HG02938 (cell line): ENCODE results near the gene TMX2.
A peak's percentile ranks its signal among the peaks of the same experiment; 100 is the strongest.
"Not testable (repeated sequence)": the region's sequence is repeated elsewhere in the genome, so short reads cannot be mapped to it uniquely, and the experiment has no call there.

ENCODE experiments used
- ATAC-seq: cut with Tn5 transposase; IDR thresholded peaks from one replicate; pipeline ENCODE4 v1.9.1; 2021; ENCODE audit warnings: mild to moderate bottlenecking, moderate library complexity; ENCODE audit not compliant: unreplicated experiment

The TMX2 gene, protein sequence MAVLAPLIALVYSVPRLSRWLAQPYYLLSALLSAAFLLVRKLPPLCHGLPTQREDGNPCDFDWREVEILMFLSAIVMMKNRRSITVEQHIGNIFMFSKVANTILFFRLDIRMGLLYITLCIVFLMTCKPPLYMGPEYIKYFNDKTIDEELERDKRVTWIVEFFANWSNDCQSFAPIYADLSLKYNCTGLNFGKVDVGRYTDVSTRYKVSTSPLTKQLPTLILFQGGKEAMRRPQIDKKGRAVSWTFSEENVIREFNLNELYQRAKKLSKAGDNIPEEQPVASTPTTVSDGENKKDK

DNA sequence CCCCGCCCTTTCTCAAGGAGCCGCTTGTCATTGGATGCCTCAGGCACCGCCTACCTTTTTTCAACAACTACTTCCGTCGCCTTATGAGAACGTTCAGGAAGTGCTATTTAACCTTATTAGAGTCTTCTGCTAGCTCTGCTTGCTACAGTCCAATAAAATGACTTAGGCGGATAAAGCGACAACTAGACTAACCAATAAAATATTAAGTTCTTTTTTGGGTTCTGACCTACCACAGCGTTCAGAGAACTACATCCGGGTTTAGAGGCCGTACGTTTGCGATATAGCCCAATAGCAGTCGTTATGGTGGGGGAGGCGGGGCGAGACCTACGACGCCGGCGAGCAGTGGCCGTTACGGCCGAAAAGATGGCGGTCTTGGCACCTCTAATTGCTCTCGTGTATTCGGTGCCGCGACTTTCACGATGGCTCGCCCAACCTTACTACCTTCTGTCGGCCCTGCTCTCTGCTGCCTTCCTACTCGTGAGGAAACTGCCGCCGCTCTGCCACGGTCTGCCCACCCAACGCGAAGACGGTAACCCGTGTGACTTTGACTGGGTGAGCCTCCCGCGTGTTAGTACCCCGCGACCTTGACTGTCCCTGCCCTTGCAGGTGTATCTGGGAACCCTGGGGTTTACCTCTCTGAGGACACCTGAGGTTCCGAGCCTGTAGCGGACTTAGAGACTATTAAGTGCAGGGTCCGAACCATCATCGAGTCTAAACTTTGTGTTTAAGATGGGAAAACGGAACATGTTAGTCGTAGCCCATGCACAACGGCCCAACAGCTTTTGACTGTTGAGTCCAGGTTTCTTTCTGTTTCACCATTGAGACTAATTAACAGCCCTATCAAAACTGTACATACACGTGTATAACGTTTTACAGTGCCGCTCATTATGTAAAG, at the start of gene TMX2:
Gene TMX2, plus strand, starts transcription at position 338 of the 895 bp plus-strand sequence. Its CDS starts 26 bp downstream, at position 364.
- ATAC-seq, result peak; percentile 95

DNA sequence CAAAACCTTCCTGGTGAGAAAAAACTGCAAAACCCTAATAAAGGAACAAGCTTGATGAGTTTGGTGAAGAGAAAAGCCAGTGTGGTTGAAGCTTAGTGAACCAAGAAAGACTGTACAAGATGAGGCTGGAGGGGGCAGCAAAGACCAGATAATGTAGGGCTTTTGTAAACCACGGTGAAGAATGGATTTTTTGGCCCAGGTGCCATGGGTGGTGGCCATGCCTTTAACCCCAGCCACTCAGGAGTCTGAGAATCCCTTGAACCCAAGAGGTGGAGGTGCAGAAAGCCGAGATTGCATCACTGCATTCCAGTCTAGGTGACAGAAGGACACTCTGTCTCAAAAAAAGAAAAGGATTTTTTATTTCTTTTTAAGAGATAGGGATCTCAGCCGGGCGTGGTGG, 49.5 kb upstream of the TMX2 start:
- ATAC-seq, result no peak

DNA sequence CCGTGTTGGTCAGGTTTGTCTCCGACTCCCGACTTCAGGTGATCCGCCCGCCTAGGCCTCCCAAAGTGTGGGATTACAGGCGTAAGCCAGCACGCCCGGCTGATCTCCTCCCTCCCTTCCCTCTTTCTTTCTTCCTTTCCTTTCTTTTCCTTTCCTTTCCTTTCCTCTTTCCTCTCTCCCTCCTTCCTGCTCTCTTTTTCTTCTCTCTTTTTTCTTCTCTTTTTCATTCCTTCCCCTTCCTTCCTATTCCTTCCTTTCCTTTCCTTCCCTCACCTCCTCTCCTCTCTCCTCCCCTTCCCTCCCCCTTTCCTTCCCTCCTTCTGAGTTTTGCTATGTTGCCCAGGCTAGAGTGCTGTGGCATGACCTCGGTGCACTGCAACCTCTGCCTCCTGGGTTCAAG, 48.4 kb upstream of the TMX2 start:
- no peak for ATAC-seq

DNA sequence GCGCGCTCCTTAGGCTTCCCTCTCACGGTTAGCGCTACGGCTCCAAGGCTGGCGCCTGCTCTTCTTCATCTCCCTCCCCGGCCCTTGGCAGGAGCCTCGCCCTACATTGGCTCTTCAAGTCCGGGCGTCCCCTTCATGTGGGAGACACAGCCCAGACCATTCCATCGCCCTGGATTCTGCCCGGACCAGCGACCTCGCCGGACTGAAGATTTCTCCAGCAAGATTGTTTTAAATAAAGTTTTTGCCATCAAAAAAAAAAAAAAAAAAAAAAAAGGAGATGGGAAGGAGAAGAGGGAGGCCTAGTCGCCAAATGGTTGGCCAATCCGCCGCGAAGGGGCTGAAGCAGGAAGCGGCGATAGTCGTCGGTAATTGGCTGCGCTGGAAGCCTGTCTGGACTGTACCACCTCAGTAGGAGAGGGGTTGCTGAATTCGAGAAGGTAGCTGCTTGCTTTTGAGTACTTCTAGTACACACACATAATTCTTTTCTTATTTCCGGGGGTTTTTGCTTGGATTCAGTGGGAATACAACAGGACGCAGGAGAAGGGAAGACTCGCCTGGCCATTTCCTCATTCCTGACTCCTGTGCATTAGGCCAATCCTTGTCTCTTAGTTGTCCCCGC, 45.2 kb upstream of the TMX2 start:
- peak; percentile 65 for ATAC-seq

DNA sequence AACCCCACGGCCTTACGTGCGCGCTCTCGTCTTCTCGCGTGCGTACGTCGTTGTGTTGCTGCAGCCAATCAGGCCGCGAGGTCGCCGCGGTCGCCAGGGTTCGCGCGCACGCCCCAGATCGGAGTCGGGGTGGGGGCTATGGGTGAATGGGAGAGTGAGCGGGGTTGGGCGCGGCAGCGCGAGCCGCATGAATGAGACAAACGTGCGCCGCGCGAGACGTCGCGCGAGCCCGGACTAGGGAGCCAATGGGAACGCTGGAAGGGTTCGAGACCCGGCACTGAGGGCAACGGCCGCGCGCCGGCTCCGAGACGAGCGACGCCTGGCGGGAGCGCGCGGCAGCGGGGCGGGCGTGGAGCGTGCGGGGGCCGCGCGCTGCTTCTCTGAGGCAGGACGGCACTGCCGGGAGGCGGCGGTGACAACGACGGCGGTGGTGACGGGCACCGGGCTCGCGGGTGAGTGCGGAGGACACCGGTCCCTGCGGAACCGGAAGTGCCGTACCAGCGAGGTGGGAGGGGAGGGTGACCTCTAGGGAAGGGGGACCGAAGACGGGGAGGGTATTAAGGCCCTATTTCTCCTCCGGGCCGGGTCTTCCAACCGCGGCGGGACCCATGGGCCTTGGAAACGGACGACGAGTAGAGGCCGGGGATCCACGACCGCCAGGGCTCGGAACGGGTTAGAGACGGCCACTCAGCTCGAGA, 44.5 kb upstream of the TMX2 start, which contains the start of gene ZDHHC5:
Gene ZDHHC5, plus strand, starts transcription at position 379 of the 698 bp plus-strand sequence. CDS start 4,977 bp downstream, outside the sequence.
- peak; percentile 83 for ATAC-seq

DNA sequence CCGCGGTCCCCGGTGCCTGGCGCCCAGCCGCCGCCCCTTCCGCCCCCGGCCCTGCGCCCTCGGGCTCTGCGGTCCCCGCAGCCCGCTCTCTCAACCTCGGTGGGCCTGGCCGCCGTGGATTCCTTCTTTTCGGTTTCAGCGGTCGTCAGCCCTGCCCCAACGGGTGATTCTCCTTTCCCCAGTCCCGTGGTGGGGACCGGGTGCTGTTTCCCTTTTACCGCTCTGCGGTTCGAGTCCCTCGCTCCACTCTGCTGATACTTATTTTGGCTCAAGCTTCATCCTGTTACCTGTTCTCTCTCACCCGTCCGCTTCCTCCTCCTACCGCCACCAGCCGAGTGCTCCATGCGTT, 44.0 kb upstream of the TMX2 start:
- peak; percentile 6 for ATAC-seq

DNA sequence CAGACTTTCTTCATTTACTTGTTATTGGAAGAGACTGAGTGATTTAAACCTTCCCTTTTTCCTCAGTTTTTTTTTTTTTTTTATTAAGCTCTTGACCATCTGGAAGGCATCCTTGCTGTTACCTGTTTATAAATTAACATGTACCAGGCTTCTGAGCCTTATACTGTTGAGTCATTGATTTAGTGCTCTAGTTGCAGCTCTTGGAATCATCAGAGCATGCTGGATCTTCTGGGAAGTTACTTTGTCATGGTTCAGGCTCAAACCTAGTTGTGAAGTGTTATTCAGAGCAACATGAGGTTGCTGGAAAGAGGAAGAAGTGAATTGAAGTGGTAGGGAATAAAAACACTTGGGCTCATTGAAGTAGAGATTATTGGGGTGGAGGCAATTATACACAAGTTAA, 38.1 kb upstream of the TMX2 start:
- no peak for ATAC-seq

DNA sequence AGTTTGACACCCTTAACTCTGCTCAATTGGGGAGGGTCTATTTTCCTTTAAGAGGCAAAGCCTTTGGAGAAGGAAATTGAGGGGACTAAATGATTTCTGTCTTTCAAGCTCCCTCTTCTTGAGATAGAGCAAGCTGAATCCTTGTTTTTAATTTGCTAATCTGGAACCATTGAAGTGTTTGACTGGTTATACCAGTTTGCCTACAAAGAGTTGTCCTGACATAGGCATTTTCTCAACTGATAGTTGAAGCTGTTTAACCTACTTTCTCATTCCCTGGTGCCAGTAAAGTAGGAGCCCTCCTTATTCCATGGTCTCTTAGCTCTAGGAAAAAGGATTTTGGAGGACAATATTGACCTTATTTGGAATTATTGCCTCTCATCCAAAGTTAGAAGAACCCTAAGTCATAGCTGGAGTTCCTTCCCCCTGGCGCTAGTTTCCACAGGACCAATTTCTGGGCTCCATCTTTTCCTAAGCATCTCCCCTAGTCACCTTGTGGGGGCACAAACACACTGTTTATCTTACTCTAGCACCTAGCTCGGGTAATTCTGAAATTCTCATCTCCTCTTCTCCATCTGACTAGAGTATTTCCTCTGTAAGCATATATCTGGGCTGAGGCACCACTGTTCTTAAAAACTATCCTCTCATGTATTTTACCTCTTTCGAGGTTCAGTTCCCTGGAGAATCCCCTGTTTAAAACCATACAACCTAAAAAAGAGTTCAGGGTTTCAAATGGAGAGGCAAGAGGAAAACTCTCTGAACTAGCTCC, 37.0 kb upstream of the TMX2 start:
- ATAC-seq, result no peak

DNA sequence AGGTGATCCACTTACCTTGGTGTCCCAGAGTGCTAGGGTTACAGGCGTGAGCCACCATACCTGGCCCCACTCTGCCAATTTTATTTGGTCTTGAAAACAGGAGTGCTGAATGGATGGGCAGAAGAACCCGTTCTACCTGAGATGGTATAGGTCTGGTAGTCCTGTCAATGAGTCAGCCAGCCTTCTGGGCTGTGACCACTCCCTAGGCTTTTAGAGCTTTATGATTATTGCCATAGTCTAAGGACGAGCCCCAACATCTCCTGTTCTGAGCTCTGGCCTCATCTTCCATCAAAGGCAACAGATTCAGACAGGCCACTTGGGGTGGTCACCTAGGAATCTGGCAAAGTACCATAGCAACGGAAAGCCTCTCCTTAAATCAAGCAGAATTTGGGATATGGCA, 33.0 kb upstream of the TMX2 start:
- no peak for ATAC-seq

DNA sequence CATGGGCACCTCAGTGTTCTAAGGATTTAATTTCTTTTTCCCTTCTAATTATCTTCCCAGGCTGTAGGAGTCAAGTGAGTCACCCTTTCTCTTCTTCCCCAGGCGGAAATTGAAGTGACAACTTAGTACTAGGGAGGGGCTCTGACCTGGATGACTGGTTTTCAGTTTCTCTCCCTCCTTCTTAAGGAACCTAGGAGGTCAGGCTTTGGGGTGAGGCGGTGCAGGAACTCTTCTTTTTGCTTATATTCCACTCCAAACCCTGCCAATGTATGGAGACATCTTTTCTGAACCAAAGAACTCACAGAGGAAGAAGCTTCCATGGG, 31.9 kb upstream of the TMX2 start:
- ATAC-seq, result no peak

DNA sequence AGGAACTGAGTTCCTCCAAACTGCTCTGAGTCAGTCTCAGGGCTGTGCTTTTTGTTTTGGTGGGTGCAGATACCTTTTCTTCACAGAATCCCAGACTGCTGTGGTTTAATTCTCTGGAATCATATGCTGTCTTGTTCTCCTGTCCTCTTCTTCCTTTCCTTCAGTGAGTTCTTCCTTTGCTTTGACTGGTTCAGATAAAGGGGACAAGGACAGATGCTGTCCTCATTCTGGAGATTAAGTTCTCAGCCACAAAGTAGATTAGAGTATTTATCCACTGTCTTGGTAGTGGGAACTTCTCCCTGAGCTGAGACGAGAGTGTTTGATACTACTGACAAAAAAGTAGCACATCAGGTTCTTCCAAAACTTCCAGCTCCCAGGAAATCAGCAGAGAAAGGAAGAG, 31.2 kb upstream of the TMX2 start:
- no peak for ATAC-seq

DNA sequence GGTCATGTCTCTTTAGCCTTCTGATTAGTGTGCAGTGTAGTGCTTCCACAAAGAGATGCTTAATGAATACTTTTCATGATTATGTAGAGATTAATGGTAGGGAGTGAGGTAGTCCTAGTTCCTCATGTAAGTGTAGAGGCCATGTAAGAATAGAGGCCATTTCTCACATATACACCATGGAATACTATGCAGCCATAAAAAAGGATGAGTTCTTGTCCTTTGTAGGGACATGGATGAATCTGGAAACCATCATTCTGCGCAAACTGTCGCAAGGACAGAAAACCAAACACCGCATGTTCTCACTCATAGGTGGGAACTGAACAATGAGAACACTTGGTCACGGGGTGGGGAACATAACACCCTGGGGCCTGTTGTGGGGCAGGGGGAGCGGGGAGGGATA, 21.9 kb upstream of the TMX2 start:
- not testable (repeated sequence) for ATAC-seq

DNA sequence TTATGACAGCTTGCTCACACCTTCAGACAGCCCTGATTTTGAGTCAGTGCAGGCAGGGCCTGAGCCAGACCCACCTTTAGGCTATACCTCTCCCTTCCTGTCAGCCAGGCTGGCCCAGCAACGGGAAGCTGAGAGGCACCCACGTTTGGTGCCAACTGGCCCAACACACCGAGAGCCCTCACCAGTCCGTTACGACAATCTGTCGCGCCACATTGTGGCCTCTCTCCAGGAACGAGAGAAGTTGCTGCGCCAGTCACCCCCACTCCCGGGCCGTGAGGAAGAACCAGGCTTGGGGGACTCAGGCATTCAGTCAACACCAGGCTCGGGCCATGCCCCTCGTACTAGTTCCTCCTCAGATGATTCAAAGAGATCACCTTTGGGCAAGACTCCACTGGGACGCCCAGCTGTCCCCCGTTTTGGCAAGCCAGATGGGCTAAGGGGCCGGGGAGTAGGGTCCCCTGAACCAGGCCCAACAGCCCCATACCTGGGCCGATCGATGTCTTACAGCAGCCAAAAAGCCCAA, 13.5 kb upstream of the TMX2 start:
- no peak for ATAC-seq

DNA sequence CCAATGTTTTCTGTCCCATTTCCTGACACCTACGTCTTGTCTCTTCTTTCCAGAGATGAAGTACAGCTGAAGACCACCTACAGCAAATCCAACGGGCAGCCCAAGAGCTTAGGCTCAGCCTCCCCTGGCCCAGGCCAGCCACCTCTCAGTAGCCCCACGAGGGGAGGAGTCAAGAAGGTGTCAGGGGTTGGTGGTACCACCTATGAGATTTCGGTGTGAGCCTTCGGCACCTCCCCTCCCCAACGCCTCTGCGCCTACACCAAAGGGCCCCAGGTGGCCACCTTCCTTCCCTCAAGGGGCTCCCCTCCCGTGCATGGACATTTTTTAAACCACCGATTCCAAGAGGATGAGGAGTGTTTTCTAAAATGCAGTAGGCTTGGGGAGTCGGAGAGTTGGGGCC, 12.6 kb upstream of the TMX2 start:
- no peak for ATAC-seq

DNA sequence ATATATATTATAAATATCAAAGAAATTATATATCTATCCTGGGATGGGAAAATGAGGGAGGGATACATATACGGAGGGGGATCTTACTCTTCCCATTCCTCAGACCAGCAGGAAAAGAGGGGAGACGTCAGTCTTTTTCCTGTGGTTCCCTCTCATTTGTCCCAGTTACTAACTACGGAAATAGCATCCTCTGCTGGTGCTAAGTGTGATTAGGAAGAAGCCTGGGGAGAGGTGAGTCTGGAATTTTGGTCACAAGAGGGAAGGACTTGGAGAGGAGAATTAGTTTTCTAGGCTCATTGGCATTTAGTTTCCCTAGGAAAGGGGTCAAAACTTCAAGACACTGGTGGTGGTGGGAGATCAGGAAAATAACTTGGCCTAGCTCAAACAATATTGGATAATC, 12.0 kb upstream of the TMX2 start:
- no peak for ATAC-seq

DNA sequence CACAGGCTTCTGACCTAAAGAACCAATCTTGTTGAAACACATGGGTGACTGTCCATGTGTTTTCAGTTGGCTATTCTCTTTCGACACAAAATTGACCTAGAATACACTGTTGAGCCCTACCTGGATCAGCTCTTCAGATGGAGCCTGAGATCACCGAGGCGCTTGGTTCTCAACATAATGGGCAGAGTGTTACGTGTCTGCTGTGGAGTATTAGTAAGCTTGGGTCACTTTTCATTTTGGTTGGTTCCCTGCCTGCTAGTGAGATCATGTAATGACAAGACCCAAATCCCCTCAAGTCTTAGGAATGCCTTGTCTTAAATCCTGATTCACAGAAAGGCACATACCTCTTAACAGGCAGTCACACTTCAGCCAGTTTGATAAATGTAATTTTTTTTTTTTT, 9.1 kb upstream of the TMX2 start:
- ATAC-seq, result no peak

DNA sequence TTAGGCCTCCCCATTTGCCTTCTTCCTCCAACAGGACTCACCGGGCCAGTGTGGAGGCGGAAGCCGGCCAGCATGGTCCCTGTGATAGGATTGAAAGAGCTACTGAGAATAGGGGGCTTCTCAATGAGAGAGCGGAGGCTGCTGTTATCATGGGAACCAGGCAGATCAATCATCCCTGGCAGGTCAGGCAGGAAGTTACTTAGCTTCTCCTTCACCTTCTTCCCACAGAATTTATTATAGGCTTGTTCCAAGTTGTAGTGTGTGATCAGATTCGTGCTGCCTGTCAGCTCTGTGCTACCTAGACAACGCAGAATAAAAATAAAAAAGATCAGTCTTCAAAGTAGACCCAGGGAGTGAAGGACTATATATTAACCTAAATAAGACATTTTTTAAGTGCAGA, 7.5 kb upstream of the TMX2 start:
- no peak for ATAC-seq

DNA sequence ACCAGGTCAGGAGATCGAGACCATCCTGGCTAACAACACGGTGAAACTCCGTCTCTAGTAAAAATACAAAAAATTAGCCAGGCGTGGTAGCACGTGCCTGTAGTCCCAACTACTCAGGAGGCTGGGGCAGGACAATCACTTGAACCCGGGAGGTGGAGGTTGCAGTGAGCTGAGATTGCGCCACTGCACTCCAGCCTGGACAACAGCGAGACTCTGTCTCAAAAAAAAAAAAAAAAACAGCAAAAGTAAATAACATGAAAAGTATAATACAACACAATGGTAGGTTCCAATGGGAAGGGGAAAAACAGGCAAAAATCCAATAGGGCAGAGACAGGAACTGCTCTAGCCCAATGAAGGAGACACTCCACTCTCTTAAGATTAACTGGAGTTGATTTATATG, 7.0 kb upstream of the TMX2 start:
- ATAC-seq, result not testable (repeated sequence)

DNA sequence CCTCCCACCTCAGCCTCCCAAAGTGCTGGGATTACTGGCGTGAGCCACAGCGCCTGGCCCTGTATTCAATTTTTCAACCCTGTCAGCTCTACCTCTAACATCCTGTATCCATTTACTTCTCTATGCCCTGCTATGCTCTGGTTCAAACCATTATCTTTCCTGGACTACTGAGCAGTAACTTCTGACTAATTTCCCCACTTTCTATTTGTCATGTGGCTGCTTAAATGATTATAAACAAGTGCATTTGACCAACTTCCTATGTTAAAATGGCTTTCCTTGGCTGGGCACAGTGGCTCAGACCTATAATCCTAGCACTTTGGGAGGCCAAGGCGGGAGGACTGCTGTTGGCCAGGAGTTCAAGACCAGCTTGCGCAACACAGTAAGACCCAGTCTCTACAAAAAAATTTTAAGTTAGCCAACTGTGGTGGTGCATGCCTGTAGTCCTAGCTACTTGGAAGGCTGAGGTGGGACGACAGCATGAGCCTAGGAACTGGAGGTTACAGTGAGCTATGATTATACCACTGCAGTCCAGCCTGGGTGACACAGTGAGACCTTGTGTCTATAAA, 2.5 kb upstream of the TMX2 start:
- ATAC-seq, result no peak
